GM23248 (cell line): ENCODE measurements around the gene C4A. TPM values are rescaled to one million over a fixed set of nuclear protein-coding genes. Genes with fewer than 3 reads are reported as not detected.
"Not testable (repeated sequence)": the region's sequence is repeated elsewhere in the genome, so short reads cannot be mapped to it uniquely, and the experiment has no call there.

Experiments used
- DNase-seq: peaks from one replicate; pipeline ENCODE4 v3.0.0-alpha.2; 2015
- H2AFZ ChIP-seq: fragments of 200-600 bp; sonication (generic); 2 replicates; pipeline ENCODE4 v1.6.1; 2016; ENCODE audit warnings: antibody characterized with exemption
- H3F3A ChIP-seq: fragments of 200-600 bp; sonication (generic); 2 replicates; pipeline ENCODE4 v1.6.1; 2016; ENCODE audit warnings: mild to moderate bottlenecking, antibody characterized with exemption, mixed run types; ENCODE audit not compliant: insufficient read depth
- H3K27ac ChIP-seq: fragments of 200-600 bp; sonication (generic); 2 replicates; pipeline ENCODE4 v1.5.1; 2016; ENCODE audit warnings: mild to moderate bottlenecking
- H3K27me3 ChIP-seq: fragments of 200-600 bp; sonication (generic); replicated peaks from 2 replicates; pipeline ENCODE4 v1.6.1; 2016; ENCODE audit warnings: mild to moderate bottlenecking; ENCODE audit not compliant: insufficient read depth
- H3K36me3 ChIP-seq: fragments of 200-600 bp; sonication (generic); 2 replicates; pipeline ENCODE4 v1.6.1; 2016; ENCODE audit warnings: low read depth, mild to moderate bottlenecking
- H3K4me1 ChIP-seq: fragments of 200-600 bp; sonication (generic); 2 replicates; pipeline ENCODE4 v1.6.1; 2016; ENCODE audit warnings: mild to moderate bottlenecking; ENCODE audit not compliant: insufficient read depth
- H3K4me2 ChIP-seq: fragments of 200-600 bp; sonication (generic); one replicate; pipeline ENCODE4 v1.6.1; 2016; ENCODE audit warnings: mild to moderate bottlenecking; ENCODE audit not compliant: unreplicated experiment
- H3K4me3 ChIP-seq: fragments of 200-600 bp; sonication (generic); 2 replicates; pipeline ENCODE4 v1.5.1; 2016; ENCODE audit warnings: mild to moderate bottlenecking
- H3K79me2 ChIP-seq: fragments of 200-600 bp; sonication (generic); 2 replicates; pipeline ENCODE4 v1.6.1; 2016; ENCODE audit warnings: mild to moderate bottlenecking; ENCODE audit not compliant: insufficient read depth
- H3K9ac ChIP-seq: fragments of 200-600 bp; sonication (generic); 2 replicates; pipeline ENCODE4 v1.6.1; 2016; ENCODE audit warnings: mild to moderate bottlenecking
- H3K9me2 ChIP-seq: fragments of 200-600 bp; sonication (generic); 2 replicates; pipeline ENCODE4 v1.6.1; 2016; ENCODE audit warnings: mixed run types, mild to moderate bottlenecking, moderate library complexity; ENCODE audit not compliant: insufficient read depth
- H3K9me3 ChIP-seq: fragments of 200-600 bp; sonication (generic); one replicate; pipeline ENCODE4 v1.6.1; 2017; ENCODE audit warnings: low read depth
- H4K20me1 ChIP-seq: fragments of 200-600 bp; sonication (generic); 2 replicates; pipeline ENCODE4 v1.6.0; 2016; ENCODE audit not compliant: insufficient read depth
- WGBS, 2 experiments: methylation state at CpG; one replicate each; pipeline ENCODE4 v1.1.6; 2015 to 2017; ENCODE audit warnings: low lambda C conversion rate in 2 of 2, low coverage in 1 of 2; ENCODE audit errors: missing lambda C conversion rate in 2 of 2; 5-methylcytosine and 5-hydroxymethylcytosine counted together
- in situ Hi-C: fragments of 300-500 bp; cut with MboI; formaldehyde crosslinking; loops from 2 replicates; pipeline ENCODE4 v1.15.0; 2020
- polyA plus RNA-seq: library from polyadenylated mRNA; unstranded; fragments of >200 nt; fragmentation: Nextera tagmentation; extraction: Ambion mirVana; gene quantifications from 2 replicates; pipeline ENCODE4 v1.2.1, GENCODE V29; 2016
- total RNA-seq: library from RNA; depleted of rRNA; stranded (reverse); fragments of >200 nt; shearing (Covaris generic); gene quantifications from 2 replicates; pipeline ENCODE4 v1.2.3, GENCODE V29; 2014

C4A gene
- total and polyA plus RNA-seq, 2 experiments from 2014 or later = 2.4 to 5.3 TPM

- H3K27ac ChIP-seq, in situ Hi-C loops, H3K9me3 ChIP-seq, H3K4me3 ChIP-seq, H3K4me1 ChIP-seq, H2AFZ ChIP-seq, H3K9me2 ChIP-seq, H3K79me2 ChIP-seq, H3F3A ChIP-seq, H3K9ac ChIP-seq, H3K36me3 ChIP-seq, H3K4me2 ChIP-seq, H4K20me1 ChIP-seq, DNase-seq, H3K27me3 ChIP-seq: not testable (repeated sequence)
- WGBS, 2 experiments = no CpG with 5 or more reads among the region's 15 CpGs
Observed at GRCh38 chr6:32002546-32003268, 20.9 kb downstream of the C4A start.

DNA sequence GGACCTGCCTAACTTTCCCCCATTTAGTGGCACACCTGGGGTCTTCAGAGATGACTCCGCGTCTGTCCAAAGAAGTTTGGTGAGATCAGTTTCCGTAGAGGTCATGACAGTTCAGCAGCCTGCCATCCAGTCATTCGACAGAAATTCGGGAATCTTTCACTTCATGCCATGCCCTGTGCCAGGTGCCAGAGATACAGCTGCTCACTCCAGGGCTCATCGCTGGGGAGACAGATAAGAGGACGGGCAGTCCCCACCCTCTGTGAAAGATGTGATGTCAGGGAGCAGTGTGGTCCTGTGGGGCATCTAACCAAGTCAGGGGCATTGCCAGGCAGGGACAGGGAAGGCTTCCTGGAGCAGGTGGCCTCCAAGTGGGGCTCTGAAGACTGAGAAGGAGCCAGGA lies 21.4 kb downstream of the C4A start:
- H2AFZ ChIP-seq, H4K20me1 ChIP-seq, H3K27me3 ChIP-seq, H3F3A ChIP-seq, H3K4me1 ChIP-seq, H3K36me3 ChIP-seq, H3K4me2 ChIP-seq, H3K79me2 ChIP-seq, H3K9me3 ChIP-seq, H3K27ac ChIP-seq, H3K9ac ChIP-seq, H3K4me3 ChIP-seq, H3K9me2 ChIP-seq, DNase-seq, in situ Hi-C loops: not testable (repeated sequence)
- no CpG with 5 or more reads among the region's 7 CpGs for WGBS, 2 experiments

DNA sequence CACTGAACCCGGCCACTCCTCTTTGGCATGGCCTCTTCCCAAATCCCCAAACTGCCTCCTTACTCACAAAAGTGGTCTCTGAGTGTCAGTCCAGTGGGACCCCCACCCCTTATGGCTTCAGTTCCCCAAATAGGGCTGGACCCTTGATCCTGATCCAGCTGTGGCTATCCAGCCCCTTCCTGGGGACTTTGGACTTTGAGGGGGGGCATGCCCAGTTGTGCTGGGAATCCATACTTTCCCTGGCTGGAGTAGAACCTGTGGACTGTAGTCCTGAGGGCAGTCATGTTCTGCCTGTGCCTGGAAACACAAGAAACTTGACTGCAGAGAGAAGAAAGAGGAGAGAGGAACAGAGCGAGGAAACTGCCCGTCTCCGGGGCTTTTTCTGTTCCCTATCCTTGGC lies 22.5 kb downstream of the C4A start:
- H3K4me1 ChIP-seq, H3F3A ChIP-seq, in situ Hi-C loops, H3K27me3 ChIP-seq, H4K20me1 ChIP-seq, H2AFZ ChIP-seq, H3K9ac ChIP-seq, H3K4me3 ChIP-seq, H3K4me2 ChIP-seq, H3K9me2 ChIP-seq, H3K36me3 ChIP-seq, H3K79me2 ChIP-seq, H3K9me3 ChIP-seq, H3K27ac ChIP-seq, DNase-seq: not testable (repeated sequence)
- WGBS, 2 experiments = 57 to 79% methylated on average over 2 to 4 of the region's 4 CpGs

DNA sequence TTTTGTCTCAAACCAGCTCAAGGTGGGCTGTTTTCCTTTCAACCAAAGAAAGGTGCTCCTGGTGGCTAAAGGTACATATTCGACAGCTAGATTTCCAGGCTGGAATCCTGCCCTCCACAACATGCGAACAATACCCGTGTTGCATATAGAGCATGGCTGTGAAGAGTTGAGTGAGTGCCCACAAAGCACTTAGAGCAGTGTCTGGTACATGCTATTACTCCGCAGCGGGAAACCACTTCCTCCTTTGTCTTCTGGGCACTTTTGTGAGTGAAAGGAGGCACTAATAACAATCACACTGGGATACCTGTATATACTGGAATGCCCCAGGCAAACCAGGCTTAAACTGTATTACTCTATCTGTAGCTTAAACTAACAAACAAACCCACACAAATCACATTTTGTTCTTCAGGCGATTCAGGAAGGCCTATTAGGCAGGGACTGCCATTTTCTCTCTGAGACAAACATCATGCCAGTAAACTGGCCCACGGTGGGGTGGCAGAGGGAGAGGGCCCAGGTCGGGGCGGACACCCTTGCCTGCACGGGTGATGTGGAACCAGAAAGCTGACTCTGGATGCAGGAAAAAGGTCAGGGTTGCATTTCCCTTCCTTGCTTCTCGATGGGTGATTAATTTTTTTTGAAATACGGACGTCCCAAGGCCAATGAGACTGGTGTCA lies 23.1 kb downstream of the C4A start:
- H3K9me3 ChIP-seq, H3K9me2 ChIP-seq, H2AFZ ChIP-seq, H3K27ac ChIP-seq, H3K27me3 ChIP-seq, DNase-seq, H3K9ac ChIP-seq, H3F3A ChIP-seq, H4K20me1 ChIP-seq, H3K4me3 ChIP-seq, in situ Hi-C loops, H3K4me2 ChIP-seq, H3K36me3 ChIP-seq, H3K79me2 ChIP-seq, H3K4me1 ChIP-seq: not testable (repeated sequence)
- 71 to 75% methylated on average over 9 to 10 of the region's 13 CpGs for WGBS, 2 experiments

GRCh38 chr6:32005538-32005880 lies 23.7 kb downstream of the C4A start:
- 63 to 64% methylated on average over 4 to 8 of the region's 9 CpGs for WGBS, 2 experiments
- H3K79me2 ChIP-seq, in situ Hi-C loops, H2AFZ ChIP-seq, H3K27me3 ChIP-seq, DNase-seq, H3K4me3 ChIP-seq, H3K9ac ChIP-seq, H3K4me1 ChIP-seq, H3K9me3 ChIP-seq, H3K4me2 ChIP-seq, H4K20me1 ChIP-seq, H3K27ac ChIP-seq, H3K9me2 ChIP-seq, H3K36me3 ChIP-seq, H3F3A ChIP-seq: not testable (repeated sequence)

DNA sequence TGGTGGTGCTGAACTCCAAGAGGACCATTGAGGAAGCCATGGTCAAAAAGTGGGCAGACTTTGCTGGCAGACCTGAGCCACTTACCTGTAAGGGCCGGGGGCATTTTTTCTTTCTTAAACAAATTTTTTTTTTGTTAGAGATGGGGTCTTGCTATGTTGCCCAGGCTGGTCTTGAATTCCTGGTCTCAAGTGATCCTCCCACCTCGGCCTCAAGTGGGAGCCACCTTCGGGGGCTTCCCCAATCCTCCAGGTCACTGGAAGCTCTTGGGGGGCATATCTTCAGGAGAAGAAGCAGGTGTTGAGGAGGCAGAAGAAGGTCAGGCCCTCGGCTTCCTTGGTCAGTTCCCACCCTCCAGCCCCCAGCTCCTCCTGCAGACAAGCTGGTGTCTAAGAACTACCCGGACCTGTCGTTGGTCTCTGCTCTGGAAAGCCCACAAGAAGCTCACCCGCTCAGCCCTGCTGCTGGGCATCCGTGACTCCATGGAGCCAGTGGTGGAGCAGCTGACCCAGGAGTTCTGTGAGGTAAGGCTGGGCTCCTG lies 24.2 kb downstream of the C4A start:
- H3K9me3 ChIP-seq, in situ Hi-C loops, H4K20me1 ChIP-seq, H3K9me2 ChIP-seq, H3K36me3 ChIP-seq, H3K4me2 ChIP-seq, H3K4me3 ChIP-seq, H3F3A ChIP-seq, H3K79me2 ChIP-seq, H3K27me3 ChIP-seq, H3K4me1 ChIP-seq, H3K9ac ChIP-seq, H2AFZ ChIP-seq, H3K27ac ChIP-seq: not testable (repeated sequence)
- DNase-seq = peak; percentile 0
- 46 to 51% methylated on average over 6 to 7 of the region's 8 CpGs for WGBS, 2 experiments

- H3K27me3 ChIP-seq, H3K9ac ChIP-seq, H3K4me2 ChIP-seq, H3K36me3 ChIP-seq, H2AFZ ChIP-seq, H4K20me1 ChIP-seq, H3K27ac ChIP-seq, H3F3A ChIP-seq, in situ Hi-C loops, H3K79me2 ChIP-seq, H3K9me2 ChIP-seq, H3K9me3 ChIP-seq, H3K4me3 ChIP-seq, H3K4me1 ChIP-seq: not testable (repeated sequence)
- peak; percentile 0 for DNase-seq
- WGBS, 2 experiments = 61 to 63% methylated on average over 12 of the region's 12 CpGs
Observed at GRCh38 chr6:32007086-32007485, 25.2 kb downstream of the C4A start.
